ENCODE measurements around the gene SLC37A3.

GRCh38 chr7:140415361-140415760 is 17.0 kb upstream of the SLC37A3 start:
- no peak for TF ChIP-seq CTCF (IDR thresholded peaks at IDR 0.05)
- TF ChIP-seq POLR2A (IDR thresholded peaks at IDR 0.05), result no peak
